Gastroesophageal sphincter (tissue), 4 donors: ENCODE data around the gene L3MBTL1. TPM values are rescaled to one million over a fixed set of nuclear protein-coding genes. Genes with fewer than 3 reads are reported as not detected.

Experiments
- ATAC-seq: fragments of 150-250 bp; one replicate; pipeline ENCODE4 v1.9.1; 2016; ENCODE audit warnings: mild to moderate bottlenecking, moderate library complexity
- H3K27ac ChIP-seq, 4 donors: fragments of 200-600 bp; sonication (generic) in 3 of 4; 1 replicate in 3 of 4; 2 replicates in 1 of 4; pipeline ENCODE4 v1.5.1; 2016 to 2019
- H3K27me3 ChIP-seq: fragments of 200-600 bp; sonication (generic); one replicate; pipeline ENCODE4 v1.5.1; 2019
- H3K36me3 ChIP-seq, 2 donors: fragments of 200-600 bp; sonication (generic); one replicate each; pipeline ENCODE4 v1.5.1; 2019; ENCODE audit warnings: control low read depth in 1 of 2
- H3K4me1 ChIP-seq, 3 donors: fragments of 200-600 bp; sonication (generic); 1 replicate in 2 of 3; 2 replicates in 1 of 3; pipeline ENCODE4 v1.5.1; 2016 to 2019; ENCODE audit warnings: control low read depth in 2 of 3
- H3K4me3 ChIP-seq, 2 donors: fragments of 200-600 bp; sonication (generic); one replicate each; pipeline ENCODE4 v1.5.1; 2019; ENCODE audit warnings: mild to moderate bottlenecking in 1 of 2, moderate library complexity in 1 of 2
- H3K9me3 ChIP-seq, 3 donors: fragments of 200-600 bp; sonication (generic); one replicate each; pipeline ENCODE4 v1.5.1; 2017 to 2019; ENCODE audit warnings: control low read depth in 2 of 3
- CTCF ChIP-seq, 4 experiments: fragments of 200-600 bp in 2 of 4; fragments of 450-650 bp in 2 of 4; sonication (generic) in 1 of 4; IDR thresholded peaks; one replicate each; pipeline ENCODE4 v1.5.1; 2017 to 2019; ENCODE audit warnings: antibody characterized with exemption in 4 of 4, mild to moderate bottlenecking in 2 of 4, moderate library complexity in 2 of 4
- EP300 ChIP-seq: sonication (generic); formaldehyde crosslinking; IDR thresholded peaks from one replicate; pipeline ENCODE4 v1.6.1; 2017; ENCODE audit warnings: antibody characterized with exemption, mild to moderate bottlenecking
- POLR2A ChIP-seq, 2 donors: fragments of 450-650 bp; IDR thresholded peaks; one replicate each; pipeline ENCODE4 v1.6.1; 2017; ENCODE audit warnings: antibody characterized with exemption in 2 of 2, mild to moderate bottlenecking in 2 of 2, moderate library complexity in 1 of 2
- POLR2AphosphoS5 ChIP-seq: sonication (generic); formaldehyde crosslinking; IDR thresholded peaks from one replicate; pipeline ENCODE4 v1.6.1; 2017; ENCODE audit warnings: antibody characterized with exemption
- WGBS, 2 donors: methylation state at CpG; one replicate each; pipeline ENCODE4 v1.1.5; 2018; ENCODE audit warnings: low coverage in 1 of 2; 5-methylcytosine and 5-hydroxymethylcytosine counted together
- total RNA-seq, 4 donors: library from RNA; depleted of rRNA; stranded (reverse); fragments of >200 nt; gene quantifications; one replicate each; pipeline ENCODE4 v1.1.0, GENCODE V29; 2016

The L3MBTL1 gene
- total RNA-seq, 4 donors from 2014 or later: 7.5 to 34.7 (median 15.7) TPM

GRCh38 chr20:43567477-43567876, 60.0 kb downstream of the L3MBTL1 start:
- no peak overlapping the region for H3K4me3 ChIP-seq
- no peaks in the 10 kb centered on the region for H3K27me3 ChIP-seq
- ATAC-seq: no peak
- WGBS, 2 donors: 93% methylated on average over 4 of the region's 9 CpGs; no CpG with 5 or more reads in 1 of the 2 donors
- no peaks in the 10 kb centered on the region for H3K36me3 ChIP-seq
- no peaks in the 10 kb centered on the region for H3K4me1 ChIP-seq
- H3K27ac ChIP-seq: no peak overlapping the region
- TF ChIP-seq CTCF (IDR thresholded peaks at IDR 0.05) (no peak), POLR2A (IDR thresholded peaks at IDR 0.05) (no peak), EP300 (no peak)
- H3K9me3 ChIP-seq: no peaks in the 10 kb centered on the region

- Histone ChIP-seq H3K9me3 (no peaks in the 10 kb centered on the region), H3K27me3 (no peaks in the 10 kb centered on the region), H3K27ac (no peak overlapping the region), H3K4me1 (no peaks in the 10 kb centered on the region), H3K36me3 (no peaks in the 10 kb centered on the region), H3K4me3 (no peak overlapping the region)
- no peak for TF ChIP-seq CTCF (IDR thresholded peaks at IDR 0.05)
- TF ChIP-seq EP300: no peak
- TF ChIP-seq POLR2A (IDR thresholded peaks at IDR 0.05): no peak
- no peak for TF ChIP-seq POLR2AphosphoS5
- no peak for ATAC-seq
- WGBS, 2 donors: 69 to 89% methylated on average over 2 to 3 of the region's 4 CpGs
Measured at GRCh38 chr20:43568706-43569105, 61.2 kb downstream of the L3MBTL1 start.

- ATAC-seq: no peak
- no peak overlapping the region for H3K4me3 ChIP-seq
- no peaks in the 10 kb centered on the region for H3K9me3 ChIP-seq
- no peak for TF ChIP-seq EP300
- TF ChIP-seq POLR2AphosphoS5: no peak
- TF ChIP-seq POLR2A (IDR thresholded peaks at IDR 0.05): no peak
- no peak for TF ChIP-seq CTCF (IDR thresholded peaks at IDR 0.05)
- no peaks in the 10 kb centered on the region for H3K27me3 ChIP-seq
- no peaks in the 10 kb centered on the region for H3K36me3 ChIP-seq
- 82 to 100% methylated on average over 2 to 9 of the region's 10 CpGs for WGBS, 2 donors
- no peaks in the 10 kb centered on the region for H3K4me1 ChIP-seq
- no peak overlapping the region for H3K27ac ChIP-seq
Measured at GRCh38 chr20:43569282-43569681, 61.8 kb downstream of the L3MBTL1 start.

- Histone ChIP-seq H3K27me3 (no peaks in the 10 kb centered on the region), H3K9me3 (no peaks in the 10 kb centered on the region), H3K4me1 (no peaks in the 10 kb centered on the region), H3K36me3 (no peaks in the 10 kb centered on the region), H3K27ac (no peak overlapping the region), H3K4me3 (no peak overlapping the region)
- WGBS, 2 donors: 84% methylated on average over 9 of the region's 10 CpGs; no CpG with 5 or more reads in 1 of the 2 donors
- TF ChIP-seq EP300 (no peak), POLR2AphosphoS5 (no peak)
- no peak for ATAC-seq
Measured at GRCh38 chr20:43570496-43570895, 63.0 kb downstream of the L3MBTL1 start.

DNA sequence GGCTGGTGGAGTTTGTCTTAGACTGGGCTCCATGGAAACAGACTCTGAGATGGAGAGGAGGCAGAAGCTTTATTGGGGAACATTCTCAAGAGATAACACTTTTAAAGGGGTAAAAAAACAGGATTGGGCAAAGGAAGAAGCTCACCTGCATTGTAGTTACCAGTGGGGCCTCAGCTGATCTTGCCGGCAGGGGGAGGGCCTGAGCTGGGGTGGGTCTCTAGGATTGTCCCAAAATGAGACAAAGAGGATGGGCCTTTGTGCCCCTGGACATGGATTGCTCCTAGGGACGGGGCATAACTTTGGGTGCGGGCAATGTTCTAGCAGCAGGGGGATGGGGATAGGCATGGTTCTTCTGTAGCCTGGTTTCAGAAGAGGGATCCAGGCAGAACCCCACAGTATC, 63.8 kb downstream of the L3MBTL1 start:
- 93% methylated on average over 3 of the region's 3 CpGs; no CpG with 5 or more reads in 1 of the 2 donors for WGBS, 2 donors
- no peaks in the 10 kb centered on the region for H3K27me3 ChIP-seq
- ATAC-seq: no peak
- no peaks in the 10 kb centered on the region for H3K36me3 ChIP-seq
- TF ChIP-seq POLR2A (IDR thresholded peaks at IDR 0.05) (no peak), CTCF (IDR thresholded peaks at IDR 0.05) (no peak), POLR2AphosphoS5 (no peak), EP300 (no peak)
- no peak overlapping the region for H3K4me3 ChIP-seq
- no peaks in the 10 kb centered on the region for H3K9me3 ChIP-seq
- no peak overlapping the region for H3K27ac ChIP-seq
- H3K4me1 ChIP-seq: no peaks in the 10 kb centered on the region
